Measurements from ENCODE around the gene ZMIZ1. TPM values are rescaled to one million over a fixed set of nuclear protein-coding genes. Genes with fewer than 3 reads are reported as not detected.

ZMIZ1 gene
- polyA plus RNA-seq, 3 donors, result 3.3 to 64.6 (median 8.9) TPM

GRCh38 chr10:79308016-79308415 is 239.2 kb downstream of the ZMIZ1 start:
- no peak overlapping the region for H3K4me3 Mint-ChIP-seq
- H2AFZ ChIP-seq (ENCODE audit: insufficient read depth, low read depth, low read length, poor library complexity, severe bottlenecking), result no peak overlapping the region
- H3K9me3 ChIP-seq (replicated peaks in 1 of 2; ENCODE audit: control insufficient read depth in 1 of 2, insufficient read depth in 1 of 2, low read length in 2 of 2), result no peaks in the 10 kb centered on the region
- H3K4me2 ChIP-seq (replicated peaks; ENCODE audit: extremely low read depth, low read length, poor library complexity, severe bottlenecking), result no peak overlapping the region
- WGBS (ENCODE audit: insufficient coverage), result 92% methylated on average over 4 of the region's 7 CpGs
- no peak overlapping the region for H3K27ac ChIP-seq (ENCODE audit: low read depth in 1 of 2, low read length in 2 of 2)
- H3K79me2 ChIP-seq (ENCODE audit: insufficient read depth, low read length), result no peaks in the 10 kb centered on the region
- H3K4me1 ChIP-seq (ENCODE audit: control insufficient read depth in 1 of 2, insufficient read depth in 2 of 2, low read length in 2 of 2), result peaks cover 11 to 16% of the 10 kb centered on the region in 2 donors
- peaks cover 21% of the 10 kb centered on the region for H3K4me1 Mint-ChIP-seq
- peaks cover 0 to 2% (median 0%) of the 10 kb centered on the region in 3 donors for H3K27me3 Mint-ChIP-seq (ENCODE audit: low read depth in 3 of 3)
- H3K27ac Mint-ChIP-seq, result peak overlapping the region in 3 of 7 donors; percentile 50 to 83 (median 72)
- DNase-seq, result no peak
- TF ChIP-seq CTCF (IDR thresholded peaks at IDR 0.05), result no peak
- intact Hi-C loops (cut with micrococcal nuclease), result no loop called here
- peaks cover 91 to 100% of the 10 kb centered on the region in 2 donors for H3K36me3 ChIP-seq (replicated peaks in 1 of 2; ENCODE audit: control insufficient read depth in 1 of 2, insufficient read depth in 2 of 2, low read length in 2 of 2)
- H3K9me3 Mint-ChIP-seq, result peaks cover 0 to 2% (median 0%) of the 10 kb centered on the region in 7 donors
- peaks cover 74% of the 10 kb centered on the region for H4K20me1 ChIP-seq (ENCODE audit: insufficient read depth, low read length)
- peaks cover 90 to 98% of the 10 kb centered on the region in 2 donors for H3K36me3 Mint-ChIP-seq
- H3K27me3 ChIP-seq (ENCODE audit: control insufficient read depth in 2 of 2, insufficient read depth in 2 of 2, low read length in 2 of 2), result no peaks in the 10 kb centered on the region
- H3K9ac ChIP-seq (ENCODE audit: insufficient read depth, low read length, poor library complexity, severe bottlenecking), result no peak overlapping the region
- H3K4me3 ChIP-seq (replicated peaks in 1 of 3; ENCODE audit: low read depth in 2 of 3, low read length in 3 of 3), result no peak overlapping the region

DNA sequence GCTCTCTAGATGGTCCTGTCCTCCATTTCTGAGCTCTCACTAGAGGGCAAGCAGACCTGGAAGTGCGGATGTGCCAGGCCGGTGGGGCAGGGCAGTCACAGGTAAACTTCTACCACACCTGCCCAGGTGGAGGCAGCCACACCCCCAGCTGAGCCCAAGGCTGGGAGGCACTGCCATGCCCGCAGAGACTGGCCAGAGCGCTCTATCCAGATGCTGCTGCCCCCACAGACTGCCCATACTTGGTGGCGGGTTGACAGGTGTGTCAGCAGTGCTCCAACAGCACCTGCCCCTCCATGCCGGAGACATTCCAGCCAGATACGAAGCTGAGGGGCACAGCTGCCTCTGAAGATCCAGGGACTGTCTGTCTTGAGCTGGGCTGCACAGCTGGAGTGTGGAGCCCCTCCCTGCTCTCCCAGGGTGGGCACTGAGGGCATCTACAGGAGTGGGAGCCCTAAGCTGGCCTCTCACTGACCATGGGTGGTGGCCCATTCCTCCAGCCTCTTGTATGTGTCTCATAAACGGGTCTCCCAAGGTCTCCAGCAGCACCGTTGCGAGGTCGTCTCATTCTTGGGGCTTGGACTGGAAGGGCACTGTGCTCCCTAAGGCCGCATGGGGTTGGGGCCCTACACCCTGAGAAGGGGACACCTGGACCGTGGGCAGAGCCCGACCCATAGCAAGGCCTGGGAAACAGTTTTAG is 240.4 kb downstream of the ZMIZ1 start:
- Histone ChIP-seq H3K27me3 (ENCODE audit: control insufficient read depth in 2 of 2, insufficient read depth in 2 of 2, low read length in 2 of 2) (no peaks in the 10 kb centered on the region), H3K36me3 (replicated peaks in 1 of 2; ENCODE audit: control insufficient read depth in 1 of 2, insufficient read depth in 2 of 2, low read length in 2 of 2) (peaks cover 91 to 100% of the 10 kb centered on the region in 2 donors), H3K9me3 (replicated peaks in 1 of 2; ENCODE audit: control insufficient read depth in 1 of 2, insufficient read depth in 1 of 2, low read length in 2 of 2) (no peaks in the 10 kb centered on the region), H3K4me1 (ENCODE audit: control insufficient read depth in 1 of 2, insufficient read depth in 2 of 2, low read length in 2 of 2) (peaks cover 11 to 16% of the 10 kb centered on the region in 2 donors), H3K27ac (ENCODE audit: low read depth in 1 of 2, low read length in 2 of 2) (peak overlapping the region; percentile 33 to 60), H2AFZ (ENCODE audit: insufficient read depth, low read depth, low read length, poor library complexity, severe bottlenecking) (no peak overlapping the region), H4K20me1 (ENCODE audit: insufficient read depth, low read length) (peaks cover 75% of the 10 kb centered on the region), H3K9ac (ENCODE audit: insufficient read depth, low read length, poor library complexity, severe bottlenecking) (peak overlapping the region; percentile 38), H3K79me2 (ENCODE audit: insufficient read depth, low read length) (no peaks in the 10 kb centered on the region), H3K4me2 (replicated peaks; ENCODE audit: extremely low read depth, low read length, poor library complexity, severe bottlenecking) (no peak overlapping the region), H3K4me3 (replicated peaks in 1 of 3; ENCODE audit: low read depth in 2 of 3, low read length in 3 of 3) (no peak overlapping the region)
- Mint-ChIP-seq H3K27ac (peak overlapping the region in 6 of 7 donors; percentile 54 to 78 (median 68)), H3K36me3 (peaks cover 91 to 98% of the 10 kb centered on the region in 2 donors), H3K9me3 (peaks cover 0 to 2% (median 0%) of the 10 kb centered on the region in 7 donors), H3K4me1 (peaks cover 21% of the 10 kb centered on the region), H3K4me3 (peak overlapping the region in 1 of 2 donors; percentile 40), H3K27me3 (ENCODE audit: low read depth in 3 of 3) (no peaks in the 10 kb centered on the region)
- intact Hi-C loops (cut with micrococcal nuclease), result no loop called here
- 77% methylated on average over 14 of the region's 14 CpGs for WGBS (ENCODE audit: insufficient coverage)
- TF ChIP-seq CTCF (IDR thresholded peaks at IDR 0.05), result no peak
- no peak for DNase-seq
